Activated T-cell treated with anti-CD3 and anti-CD28 coated beads for 24 hours (primary cell): ENCODE data around the gene WNT1.
A peak's percentile ranks its signal among the peaks of the same experiment; 100 is the strongest.

Source experiments
- DNase-seq: peaks from one replicate; pipeline ENCODE4 v3.0.0-alpha.2; 2020; ENCODE audit warnings: low read depth

The WNT1 gene

GRCh38 chr12:48978291-48978740 is at the start of gene WNT1:
Gene WNT1 (plus strand): TSS chr12:48978322. CDS start chr12:48978651, 329 bp downstream.
- DNase-seq, result no peak

- no peak for DNase-seq
Measured at GRCh38 chr12:48929551-48929950, 48.6 kb upstream of the WNT1 start.

- DNase-seq, result no peak
Measured at GRCh38 chr12:48930475-48930874, 47.6 kb upstream of the WNT1 start.

GRCh38 chr12:48932878-48933277 is 45.2 kb upstream of the WNT1 start:
- no peak for DNase-seq

GRCh38 chr12:48933664-48934311 is 44.3 kb upstream of the WNT1 start:
- DNase-seq, result no peak

- no peak for DNase-seq
Measured at GRCh38 chr12:48934312-48934706, 43.8 kb upstream of the WNT1 start.

- peak; percentile 70 for DNase-seq
Measured at GRCh38 chr12:48936379-48936979, 41.6 kb upstream of the WNT1 start.

- no peak for DNase-seq
Measured at GRCh38 chr12:48937170-48937569, 41.0 kb upstream of the WNT1 start.

GRCh38 chr12:48938805-48939204 is 39.3 kb upstream of the WNT1 start:
- no peak for DNase-seq

GRCh38 chr12:48940181-48940580 is 37.9 kb upstream of the WNT1 start:
- DNase-seq, result no peak

- DNase-seq, result no peak
Measured at GRCh38 chr12:48943221-48943620, 34.9 kb upstream of the WNT1 start.

GRCh38 chr12:48946205-48946604 is 31.9 kb upstream of the WNT1 start:
- DNase-seq, result no peak

- DNase-seq, result no peak
Measured at GRCh38 chr12:48946943-48947342, 31.2 kb upstream of the WNT1 start.

- DNase-seq, result no peak
Measured at GRCh38 chr12:48947727-48948126, 30.4 kb upstream of the WNT1 start.

GRCh38 chr12:48952691-48953090 is 25.4 kb upstream of the WNT1 start:
- no peak for DNase-seq

- DNase-seq, result no peak
Measured at GRCh38 chr12:48954061-48954460, 24.1 kb upstream of the WNT1 start.

GRCh38 chr12:48954841-48955501 is 23.2 kb upstream of the WNT1 start:
- DNase-seq, result no peak

- DNase-seq, result no peak
Measured at GRCh38 chr12:48956279-48957140, 21.6 kb upstream of the WNT1 start.

GRCh38 chr12:48957141-48958048 is 20.7 kb upstream of the WNT1 start, which contains the start of gene ARF3:
Gene ARF3 (minus strand): TSS chr12:48957487. CDS start chr12:48941095, 16,392 bp downstream.
- peak; percentile 86 for DNase-seq

GRCh38 chr12:48958049-48958388 is 20.1 kb upstream of the WNT1 start:
- no peak for DNase-seq

GRCh38 chr12:48960834-48961233 is 17.3 kb upstream of the WNT1 start:
- no peak for DNase-seq
